HG03060 (cell line): ENCODE measurements around the gene ERICH6B.
"Not testable (repeated sequence)": the region's sequence is repeated elsewhere in the genome, so short reads cannot be mapped to it uniquely, and the experiment has no call there.

Experiments
- ATAC-seq: cut with Tn5 transposase; IDR thresholded peaks from one replicate; pipeline ENCODE4 v1.9.1; 2021; ENCODE audit warnings: low read depth, moderate number of reproducible peaks; ENCODE audit not compliant: unreplicated experiment

ERICH6B gene

GRCh38 chr13:45615501-45616101, at the start of gene ERICH6B:
Gene ERICH6B, minus strand, starts transcription at chr13:45615739. Its CDS starts 18,734 bp downstream, at chr13:45597005.
- no peak for ATAC-seq

DNA sequence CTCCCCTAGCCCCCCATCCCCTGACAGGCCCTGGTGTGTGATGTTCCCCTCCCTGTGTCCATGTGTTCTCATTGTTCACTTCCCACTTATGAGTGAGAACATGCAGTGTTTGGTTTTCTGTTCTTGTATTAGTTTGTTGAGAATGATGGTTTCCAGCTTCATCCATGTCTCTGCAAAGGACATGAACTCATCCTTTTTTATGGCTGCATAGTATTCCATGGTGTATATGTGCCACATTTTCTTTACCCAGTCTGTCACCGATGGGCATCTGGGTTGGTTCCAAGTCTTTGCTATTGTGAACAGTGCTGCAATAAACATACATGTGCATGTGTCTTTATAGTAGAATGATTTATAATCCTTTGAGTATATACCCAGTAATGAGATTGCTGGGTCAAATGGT, 47.4 kb upstream of the ERICH6B start:
- not testable (repeated sequence) for ATAC-seq

DNA sequence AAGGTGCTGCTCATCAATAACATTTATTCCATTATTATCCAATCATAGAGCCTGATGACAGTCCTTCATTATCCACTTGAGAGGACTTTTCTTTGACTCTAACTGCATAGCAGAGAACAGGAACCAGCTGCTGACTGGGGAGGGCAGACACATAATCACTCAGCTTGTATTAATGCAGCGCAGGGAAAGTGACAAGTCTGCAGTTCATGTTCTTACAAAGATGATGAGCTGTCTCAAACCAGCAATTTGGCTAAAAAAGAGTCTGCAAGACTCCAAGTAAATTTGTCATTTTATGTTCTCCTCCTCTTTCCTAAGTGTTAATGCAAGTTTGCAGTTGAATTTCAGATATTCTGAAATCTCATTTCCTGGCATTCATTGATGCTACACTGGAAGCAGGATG, 46.6 kb upstream of the ERICH6B start:
- no peak for ATAC-seq

DNA sequence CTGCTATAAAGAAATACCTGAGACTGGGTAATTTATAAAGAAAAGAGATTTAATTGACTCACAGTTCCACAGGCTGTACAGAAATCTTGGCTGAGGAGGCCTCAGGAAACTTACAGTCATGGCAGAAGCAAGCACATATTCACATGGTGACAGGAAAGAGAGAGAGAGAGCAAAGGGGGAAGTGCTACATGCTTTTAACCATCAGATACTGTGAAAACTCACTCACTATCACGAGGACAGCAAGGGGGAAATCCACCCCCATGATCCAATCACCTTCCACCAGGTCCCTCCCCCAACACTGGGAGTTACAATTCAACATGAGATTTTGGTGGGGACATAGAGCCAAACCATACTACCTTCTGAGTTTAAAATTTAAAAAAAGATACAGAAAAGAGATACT, 44.9 kb upstream of the ERICH6B start:
- not testable (repeated sequence) for ATAC-seq

- no peak for ATAC-seq
Measured at GRCh38 chr13:45659536-45659935, 44.0 kb upstream of the ERICH6B start.

DNA sequence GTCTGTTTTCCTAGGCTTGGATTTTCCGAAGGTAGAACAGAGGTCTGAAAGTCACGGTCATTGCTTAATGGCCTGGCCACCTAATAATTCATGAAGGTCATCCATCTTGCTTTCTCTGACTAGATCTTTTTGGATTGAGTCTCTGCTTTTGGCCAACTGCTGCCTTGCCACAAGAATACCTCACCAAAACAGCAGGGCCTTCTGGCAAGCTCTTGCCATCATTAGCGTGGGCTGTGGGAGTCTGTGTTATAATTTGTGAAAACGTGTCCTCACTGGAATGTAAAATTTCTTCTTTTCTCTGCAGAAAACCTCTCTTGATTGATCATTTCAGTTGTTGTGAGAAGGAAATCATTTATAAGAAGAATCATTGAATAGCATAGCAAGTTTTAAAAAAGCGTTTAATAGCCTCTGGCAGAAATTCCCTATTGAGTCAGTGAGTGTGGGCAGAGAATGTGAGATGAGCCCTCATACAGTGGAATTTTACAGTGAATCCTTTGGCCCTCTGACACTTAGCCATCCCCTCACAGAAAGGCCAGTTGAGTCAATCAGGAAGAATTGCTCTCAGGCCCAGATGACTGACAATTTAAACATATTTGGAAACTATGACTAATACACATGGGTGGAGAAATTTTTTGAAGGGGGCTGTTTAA, 43.2 kb upstream of the ERICH6B start:
- ATAC-seq, result no peak

DNA sequence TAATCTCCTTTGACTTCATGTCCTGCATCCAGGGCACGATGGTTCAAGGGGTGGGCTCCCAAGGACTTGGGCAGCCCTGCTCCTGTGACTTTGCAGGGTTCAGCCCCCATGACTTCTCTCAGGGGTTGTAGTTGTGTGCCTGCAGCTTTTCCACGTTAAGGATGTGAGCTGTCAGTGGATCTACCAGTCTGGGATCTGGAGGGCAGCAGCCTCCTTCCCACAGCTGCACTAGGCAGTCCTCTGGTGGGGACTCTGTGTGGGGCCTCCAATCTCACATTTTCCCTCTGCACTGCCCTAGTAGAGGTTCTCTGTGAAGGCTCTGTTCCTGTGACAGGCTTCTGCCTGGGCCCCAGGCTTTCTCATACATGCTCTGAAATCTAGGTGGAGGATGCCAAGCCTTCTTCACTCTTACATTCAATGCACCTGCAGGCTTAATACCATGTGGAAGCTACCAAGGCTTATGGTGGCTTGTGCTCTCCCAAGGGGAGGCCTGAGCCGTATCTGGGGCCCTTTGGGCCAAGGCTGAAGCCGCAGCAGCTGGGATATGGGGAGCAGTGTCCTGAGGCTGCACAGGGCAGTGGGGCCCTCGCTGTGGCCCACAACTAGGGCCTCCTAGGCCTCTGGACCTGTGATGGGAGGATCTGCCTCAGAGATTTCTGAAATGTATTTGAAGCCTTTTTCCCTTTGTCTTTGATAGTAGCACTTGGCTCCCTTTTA, 39.3 kb upstream of the ERICH6B start:
- no peak for ATAC-seq

DNA sequence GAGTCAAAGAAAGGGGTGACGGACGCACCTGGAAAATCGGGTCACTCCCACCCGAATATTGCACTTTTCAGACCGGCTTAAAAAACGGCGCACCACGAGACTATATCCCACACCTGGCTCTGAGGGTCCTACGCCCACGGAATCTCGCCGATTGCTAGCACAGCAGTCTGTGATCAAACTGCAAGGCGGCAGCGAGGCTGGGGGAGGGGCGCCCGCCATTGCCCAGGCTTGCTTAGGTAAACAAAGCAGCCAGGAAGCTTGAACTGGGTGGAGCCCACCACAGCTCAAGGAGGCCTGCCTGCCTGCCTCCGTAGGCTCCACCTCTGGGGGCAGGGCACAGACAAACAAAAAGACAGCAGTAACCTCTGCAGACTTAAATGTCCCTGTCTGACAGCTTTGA, 29.7 kb upstream of the ERICH6B start:
- not testable (repeated sequence) for ATAC-seq

- not testable (repeated sequence) for ATAC-seq
Measured at GRCh38 chr13:45642159-45642558, 26.6 kb upstream of the ERICH6B start.

DNA sequence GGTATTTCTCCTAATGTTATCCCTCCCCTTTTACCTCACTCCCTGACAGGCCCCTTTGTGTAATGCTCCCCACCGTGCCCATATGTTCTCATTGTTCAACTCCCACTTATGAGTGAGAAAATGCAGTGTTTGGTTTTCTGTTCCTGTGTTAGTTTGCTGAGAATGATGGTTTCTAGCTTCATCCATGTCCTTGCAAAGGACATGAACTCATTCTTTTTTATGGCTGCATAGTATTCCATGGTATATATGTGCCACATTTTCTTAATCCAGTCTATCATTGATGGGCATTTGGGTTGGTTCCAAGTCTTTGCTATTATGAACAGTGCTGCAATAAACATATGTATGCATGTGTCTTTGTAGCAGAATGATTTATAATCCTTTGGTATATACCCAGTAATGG, 19.8 kb upstream of the ERICH6B start:
- ATAC-seq, result not testable (repeated sequence)

- ATAC-seq, result no peak
Measured at GRCh38 chr13:45630791-45631190, 15.3 kb upstream of the ERICH6B start.

- ATAC-seq, result no peak
Measured at GRCh38 chr13:45629940-45630339, 14.4 kb upstream of the ERICH6B start.

DNA sequence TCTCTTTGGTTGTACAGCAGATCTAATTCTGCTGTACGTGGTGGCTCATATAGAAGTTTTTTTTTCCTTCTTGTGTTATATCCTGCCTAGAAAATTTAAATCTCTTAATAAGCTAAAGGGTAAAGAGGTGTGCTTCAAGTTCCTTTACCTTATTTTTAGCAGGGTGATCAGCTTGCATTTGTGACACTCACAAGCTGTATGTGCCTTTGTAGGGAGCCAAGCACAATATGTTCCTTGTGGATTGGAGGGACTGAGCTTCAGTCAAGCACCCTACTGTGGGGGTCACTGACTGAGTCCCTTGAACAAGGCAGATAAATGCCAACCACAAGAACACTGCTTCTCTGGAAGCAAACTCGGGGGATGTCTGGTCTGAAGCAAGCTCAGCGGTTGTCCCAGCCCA, 12.6 kb upstream of the ERICH6B start:
- no peak for ATAC-seq

DNA sequence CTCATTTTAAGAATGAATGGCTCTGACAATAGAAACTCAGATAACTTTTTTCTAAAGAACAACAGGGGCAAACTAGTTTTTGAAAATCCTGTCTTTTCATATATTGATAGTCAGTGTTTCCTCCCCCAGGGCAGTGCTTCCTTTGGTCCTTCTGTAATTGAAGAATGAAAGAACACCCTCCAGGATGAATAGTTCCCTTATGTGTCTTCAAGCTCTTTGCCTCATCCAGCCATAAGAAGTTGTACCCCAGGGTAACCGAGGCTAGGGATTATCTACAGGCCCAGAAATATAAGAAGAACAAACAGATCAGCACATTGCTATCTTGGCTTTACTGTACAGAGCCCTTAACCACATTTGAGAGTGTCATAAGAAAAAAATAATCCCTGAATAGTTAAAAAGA, 12.1 kb upstream of the ERICH6B start:
- no peak for ATAC-seq

DNA sequence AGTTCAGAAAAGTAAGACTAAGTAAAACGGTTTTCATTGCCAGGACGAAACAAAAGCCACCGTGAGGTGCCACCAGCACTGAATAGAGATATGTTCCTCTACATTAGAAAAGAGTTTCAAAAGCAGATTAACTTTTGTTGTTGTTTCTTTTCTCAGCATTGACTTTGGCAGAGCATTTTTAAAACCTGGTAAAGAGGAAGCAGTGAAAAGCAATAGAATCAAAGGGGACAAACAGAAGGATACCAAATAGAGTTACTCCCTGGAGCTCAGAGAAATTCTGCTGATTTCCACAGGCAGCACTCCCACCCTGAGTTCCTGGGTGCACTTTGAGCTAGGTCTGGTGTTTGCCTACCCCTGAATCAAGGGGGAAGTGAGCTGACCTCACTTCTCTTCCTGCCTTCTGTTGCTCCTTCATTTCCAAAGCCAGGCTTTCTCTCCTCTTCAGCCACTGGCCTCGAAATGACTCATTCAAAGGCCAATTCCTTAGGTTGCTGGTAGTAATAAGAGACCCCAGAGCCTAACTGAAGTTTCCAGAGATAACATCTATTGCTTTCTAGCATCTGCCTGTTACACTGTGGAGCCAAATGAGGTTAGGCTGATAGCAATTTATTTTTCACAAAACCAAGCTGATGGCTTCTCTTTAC, 11.3 kb upstream of the ERICH6B start:
- ATAC-seq, result no peak

DNA sequence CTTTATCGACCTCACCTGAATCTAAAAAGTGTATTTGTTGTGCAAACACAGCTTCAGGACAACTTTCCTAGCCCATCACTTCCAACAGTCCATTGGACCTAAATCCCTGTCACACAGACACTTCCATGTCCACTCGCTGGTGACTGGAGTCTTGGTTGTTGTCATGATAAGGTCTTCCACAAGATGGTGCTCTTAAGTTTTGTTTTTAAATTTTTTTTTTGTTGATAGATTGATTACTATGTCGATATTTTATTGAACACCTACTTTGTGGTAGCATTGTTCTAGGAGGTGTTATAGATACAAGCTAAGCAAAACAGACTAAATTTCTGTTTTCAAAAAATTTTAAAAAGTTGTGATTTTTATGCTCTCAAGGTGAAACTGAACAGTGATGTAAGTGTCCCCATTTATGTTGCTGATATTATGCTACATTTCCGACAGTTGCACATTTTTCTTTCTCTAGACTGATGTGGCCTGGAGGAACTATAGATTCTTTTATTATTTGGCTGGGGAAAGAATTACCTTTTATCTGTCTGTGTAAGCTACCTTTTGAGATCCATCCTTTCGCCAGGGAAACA, 8.1 kb upstream of the ERICH6B start:
- ATAC-seq, result no peak

DNA sequence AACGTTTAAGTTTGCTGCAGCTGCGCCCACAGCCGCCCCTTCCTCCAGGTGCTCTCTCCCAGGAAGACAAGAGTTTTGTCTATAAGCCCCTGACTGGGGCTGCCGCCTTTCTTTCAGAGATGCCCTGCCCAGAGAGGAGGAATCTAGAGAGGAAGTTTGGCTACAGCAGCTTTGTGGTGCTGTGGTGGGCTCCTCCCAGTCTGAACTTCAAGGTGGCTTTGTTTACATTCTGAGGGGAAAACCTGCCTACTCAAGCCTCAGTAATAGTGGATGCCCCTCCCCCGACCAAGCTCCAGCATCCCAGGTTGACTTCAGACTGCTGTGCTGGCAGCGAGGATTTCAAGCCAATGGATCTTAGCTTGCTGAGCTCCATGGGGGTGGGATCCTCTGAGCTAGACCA, 6.4 kb upstream of the ERICH6B start:
- ATAC-seq, result no peak

GRCh38 chr13:45607931-45608330, 7.6 kb downstream of the ERICH6B start:
- ATAC-seq, result no peak

DNA sequence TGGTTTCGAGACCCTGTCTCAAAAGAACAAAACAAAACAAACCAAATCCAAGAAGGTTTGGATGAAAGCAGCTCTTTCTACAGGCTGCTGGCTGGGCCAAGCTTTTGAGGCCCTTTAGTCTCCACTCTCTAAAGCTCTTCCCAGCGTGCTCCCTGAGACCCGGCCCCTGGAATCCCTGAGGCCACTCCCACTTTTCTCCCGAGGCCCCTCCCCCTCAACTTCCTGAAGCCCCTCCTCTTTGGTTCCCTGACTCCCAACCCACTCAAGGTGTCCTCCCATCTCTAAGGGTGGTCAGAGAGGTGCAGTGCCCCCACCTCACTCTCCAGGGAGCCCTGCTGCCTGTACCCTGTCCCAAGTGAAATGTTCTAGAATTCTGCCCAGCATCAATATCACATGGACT, 10.6 kb downstream of the ERICH6B start:
- no peak for ATAC-seq

DNA sequence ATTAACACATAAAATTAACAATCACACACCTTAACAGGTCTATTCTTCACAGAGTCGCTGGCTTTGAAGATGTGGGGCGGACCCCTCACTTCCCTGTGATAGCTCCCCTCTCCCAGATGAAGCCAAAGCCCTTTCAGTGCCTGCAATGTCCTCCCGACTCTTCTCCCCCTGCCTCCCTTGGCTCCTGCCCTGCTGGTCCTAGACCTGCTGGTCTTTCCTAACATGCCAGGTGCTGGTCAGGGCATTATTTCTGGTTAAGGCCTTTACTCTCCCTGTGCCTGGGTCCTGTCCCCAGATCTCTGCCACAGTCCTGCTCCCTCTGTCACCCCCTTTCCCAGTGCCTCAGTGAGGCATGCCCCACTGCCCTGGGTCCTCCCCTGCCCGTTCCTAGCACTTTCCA, 12.2 kb downstream of the ERICH6B start:
- no peak for ATAC-seq
